Stomach (tissue), 9 donors: ENCODE measurements around the gene IMP4. TPM values are rescaled to one million over a fixed set of nuclear protein-coding genes. Genes with fewer than 3 reads are reported as not detected.

Experiments
- DNase-seq, 2 donors: peaks; one replicate each; pipeline versions ENCODE4 v3.0.0 to v3.0.0-alpha.2; 2013 to 2019
- H3K27ac ChIP-seq, 5 donors: fragments of 200-600 bp in 4 of 5; sonication (generic) in 4 of 5; one replicate each; pipeline ENCODE4 v1.5.1; 2013 to 2019; ENCODE audit warnings: mild to moderate bottlenecking in 1 of 5, moderate library complexity in 1 of 5
- H3K27me3 ChIP-seq, 3 donors: fragments of 200-600 bp; sonication (generic); one replicate each; pipeline ENCODE4 v1.5.1; 2017 to 2019; ENCODE audit warnings: mixed run types in 1 of 3
- H3K36me3 ChIP-seq, 4 donors: fragments of 200-600 bp; sonication (generic); 1 replicate in 3 of 4; 2 replicates in 1 of 4; pipeline ENCODE4 v1.5.1; 2016 to 2019
- H3K4me1 ChIP-seq, 4 donors: fragments of 200-600 bp; sonication (generic); one replicate each; pipeline ENCODE4 v1.5.1; 2016 to 2019
- H3K4me3 ChIP-seq, 4 donors: fragments of 200-600 bp; sonication (generic) in 3 of 4; one replicate each; pipeline ENCODE4 v1.5.1; 2016 to 2019; ENCODE audit warnings: mild to moderate bottlenecking in 1 of 4
- H3K9me3 ChIP-seq, 4 donors: fragments of 200-600 bp; sonication (generic); one replicate each; pipeline ENCODE4 v1.5.1; 2016 to 2019
- CTCF ChIP-seq, 7 experiments: fragments of 450-650 bp in 4 of 7; fragments of 200-600 bp in 3 of 7; sonication (generic) in 3 of 7; IDR thresholded peaks; one replicate each; pipeline ENCODE4 v1.5.1; 2016 to 2019; ENCODE audit warnings: antibody characterized with exemption in 7 of 7, control low read depth in 2 of 7, mild to moderate bottlenecking in 1 of 7
- EP300 ChIP-seq: sonication (generic); formaldehyde crosslinking; IDR thresholded peaks from one replicate; pipeline ENCODE4 v1.6.1; 2017; ENCODE audit warnings: antibody characterized with exemption
- POLR2A ChIP-seq, 4 donors: fragments of 450-650 bp; IDR thresholded peaks; one replicate each; pipeline ENCODE4 v1.6.1; 2016; ENCODE audit warnings: antibody characterized with exemption in 4 of 4, control low read depth in 2 of 4, mild to moderate bottlenecking in 1 of 4, moderate library complexity in 1 of 4
- POLR2AphosphoS5 ChIP-seq, 3 donors: sonication (generic); formaldehyde crosslinking; IDR thresholded peaks; one replicate each; pipeline ENCODE4 v1.6.1; 2016; ENCODE audit warnings: antibody characterized with exemption in 3 of 3
- WGBS, 5 donors: extraction: QIAGEN DNeasy Blood & Tissue Kit in 3 of 5; methylation state at CpG; one replicate each; pipeline versions ENCODE4 v1.1.5 to v1.1.7; 2013 to 2018; 5-methylcytosine and 5-hydroxymethylcytosine counted together
- intact Hi-C: fragments of 100-400 bp; cut with DNase I; formaldehyde crosslinking; loops from one replicate; pipeline ENCODE4 v1.15.1; 2023; ENCODE audit warnings: low total_unique reads
- polyA plus RNA-seq, 3 donors: library from polyadenylated mRNA; stranded (reverse); fragments of 200-250 nt; gene quantifications; one replicate each; pipeline ENCODE4 v1.2.3, GENCODE V29; 2013
- total RNA-seq, 5 donors: library from RNA; depleted of rRNA; stranded (reverse); fragments of >200 nt; gene quantifications; one replicate each; pipeline versions ENCODE4 v1.1.0 to v1.2.3, GENCODE V29; 2014 to 2016
- donor health status: healthy with polysubstance abuse.
- donor health status: Bipolar disorder and iron deficiency.
- donor health status: healthy.

The IMP4 gene
- total and polyA plus RNA-seq, 8 donors = 14.2 to 128 (median 71.2) TPM

GRCh38 chr2:130381619-130382018 is 38.9 kb downstream of the IMP4 start:
- Histone ChIP-seq H3K4me1 (peaks cover 0 to 22% (median 12%) of the 10 kb centered on the region in 4 donors), H3K27me3 (no peaks in the 10 kb centered on the region), H3K4me3 (no peak overlapping the region), H3K36me3 (peaks cover 0 to 10% (median 1%) of the 10 kb centered on the region in 4 donors), H3K27ac (no peak overlapping the region), H3K9me3 (no peaks in the 10 kb centered on the region)
- DNase-seq = no peak
- no peak for TF ChIP-seq EP300
- no peak for TF ChIP-seq POLR2AphosphoS5 (IDR thresholded peaks at IDR 0.05)
- no peak for TF ChIP-seq POLR2A (IDR thresholded peaks at IDR 0.05)
- TF ChIP-seq CTCF (IDR thresholded peaks at IDR 0.05) = no peak
- intact Hi-C loops = no loop called here
- WGBS, 5 donors = 86 to 95% (median 91%) methylated on average over 4 of the region's 4 CpGs

GRCh38 chr2:130382313-130382917 is 39.7 kb downstream of the IMP4 start:
- H3K27ac ChIP-seq = no peak overlapping the region
- intact Hi-C loops = no loop called here
- H3K36me3 ChIP-seq = peaks cover 0 to 8% (median 0%) of the 10 kb centered on the region in 4 donors
- DNase-seq = no peak
- WGBS, 5 donors = 92 to 98% (median 97%) methylated on average over 6 to 8 of the region's 8 CpGs
- no peak overlapping the region for H3K4me3 ChIP-seq
- H3K4me1 ChIP-seq = peaks cover 0 to 27% (median 16%) of the 10 kb centered on the region in 4 donors
- TF ChIP-seq CTCF (IDR thresholded peaks at IDR 0.05) (no peak), POLR2AphosphoS5 (IDR thresholded peaks at IDR 0.05) (no peak), EP300 (no peak), POLR2A (IDR thresholded peaks at IDR 0.05) (no peak)
- H3K9me3 ChIP-seq = no peaks in the 10 kb centered on the region
- H3K27me3 ChIP-seq = no peaks in the 10 kb centered on the region

GRCh38 chr2:130385709-130386108 is 43.0 kb downstream of the IMP4 start:
- no peak for DNase-seq
- TF ChIP-seq POLR2AphosphoS5 (IDR thresholded peaks at IDR 0.05) (no peak), EP300 (no peak), POLR2A (IDR thresholded peaks at IDR 0.05) (no peak), CTCF (IDR thresholded peaks at IDR 0.05) (no peak)
- Histone ChIP-seq H3K36me3 (peaks cover 0 to 8% (median 0%) of the 10 kb centered on the region in 4 donors), H3K27me3 (no peaks in the 10 kb centered on the region), H3K4me1 (peaks cover 3 to 36% (median 21%) of the 10 kb centered on the region in 4 donors), H3K27ac (peak overlapping the region in 1 of 5 donors; percentile 36), H3K4me3 (no peak overlapping the region), H3K9me3 (no peaks in the 10 kb centered on the region)
- 87 to 93% (median 89%) methylated on average over 3 of the region's 3 CpGs for WGBS, 5 donors
- intact Hi-C loops = no loop called here

GRCh38 chr2:130387071-130387400 is 44.3 kb downstream of the IMP4 start:
- Histone ChIP-seq H3K27me3 (no peaks in the 10 kb centered on the region), H3K27ac (peak overlapping the region in 1 of 5 donors; percentile 15), H3K4me1 (peaks cover 9 to 36% (median 28%) of the 10 kb centered on the region in 4 donors), H3K36me3 (peaks cover 0 to 3% (median 0%) of the 10 kb centered on the region in 4 donors), H3K4me3 (no peak overlapping the region), H3K9me3 (no peaks in the 10 kb centered on the region)
- no peak for DNase-seq
- 46 to 55% (median 49%) methylated on average over 4 of the region's 4 CpGs for WGBS, 5 donors
- intact Hi-C loops = no loop called here
- TF ChIP-seq POLR2A (IDR thresholded peaks at IDR 0.05) (no peak), EP300 (no peak), POLR2AphosphoS5 (IDR thresholded peaks at IDR 0.05) (no peak), CTCF (IDR thresholded peaks at IDR 0.05) (no peak)
